ENCODE measurements around the gene MDM1. TPM values are rescaled to one million over a fixed set of nuclear protein-coding genes. Genes with fewer than 3 reads are reported as not detected.
A peak's percentile ranks its signal among the peaks of the same experiment; 100 is the strongest.

Gene MDM1
- total and polyA plus RNA-seq, 2 experiments from 2014 or later, result 3.6 to 14.9 TPM

GRCh38 chr12:68377881-68378280 is 45.7 kb upstream of the MDM1 start:
- H3K4me3 ChIP-seq, result no peak overlapping the region
- H4K20me1 ChIP-seq (ENCODE audit: insufficient read depth, poor library complexity, severe bottlenecking), result no peaks in the 10 kb centered on the region
- H3K9me3 ChIP-seq (ENCODE audit: low read depth), result no peaks in the 10 kb centered on the region
- 77% methylated on average over 3 of the region's 3 CpGs for WGBS (ENCODE audit: low lambda C conversion rate, missing lambda C conversion rate)
- DNase-seq (ENCODE audit: low spot score), result no peak
- H3K79me2 ChIP-seq, result no peaks in the 10 kb centered on the region
- H3K4me2 ChIP-seq, result no peak overlapping the region
- H3K27ac ChIP-seq, result peak overlapping the region; percentile 63
- no peak for TF ChIP-seq EZH2 (IDR thresholded peaks at IDR 0.05; ENCODE audit: borderline replicate concordance)
- TF ChIP-seq EZH2phosphoT487 (IDR thresholded peaks at IDR 0.05; ENCODE audit: low read depth, severe bottlenecking, unreplicated experiment), result no peak
- no peak for TF ChIP-seq CTCF (IDR thresholded peaks at IDR 0.05; ENCODE audit: poor library complexity)
- no peaks in the 10 kb centered on the region for H3K27me3 ChIP-seq
- H3K9me2 ChIP-seq (replicated peaks; ENCODE audit: insufficient read depth), result no peaks in the 10 kb centered on the region
- no peak overlapping the region for H2AFZ ChIP-seq
- H3K4me1 ChIP-seq (ENCODE audit: insufficient read depth), result peaks cover 14% of the 10 kb centered on the region
- H3K36me3 ChIP-seq (replicated peaks; ENCODE audit: insufficient read depth, low read depth), result no peaks in the 10 kb centered on the region

GRCh38 chr12:68376901-68377300 is 44.7 kb upstream of the MDM1 start:
- Histone ChIP-seq H4K20me1 (ENCODE audit: insufficient read depth, poor library complexity, severe bottlenecking) (no peaks in the 10 kb centered on the region), H3K27me3 (no peaks in the 10 kb centered on the region), H2AFZ (no peak overlapping the region), H3K27ac (no peak overlapping the region), H3K36me3 (replicated peaks; ENCODE audit: insufficient read depth, low read depth) (no peaks in the 10 kb centered on the region), H3K79me2 (no peaks in the 10 kb centered on the region), H3K4me3 (no peak overlapping the region), H3K9me2 (replicated peaks; ENCODE audit: insufficient read depth) (no peaks in the 10 kb centered on the region), H3K4me1 (ENCODE audit: insufficient read depth) (peaks cover 14% of the 10 kb centered on the region), H3K9me3 (ENCODE audit: low read depth) (no peaks in the 10 kb centered on the region), H3K4me2 (no peak overlapping the region)
- no peak for DNase-seq (ENCODE audit: low spot score)
- 61% methylated on average over 7 of the region's 7 CpGs for WGBS (ENCODE audit: low lambda C conversion rate, missing lambda C conversion rate)
- no peak for TF ChIP-seq EZH2phosphoT487 (IDR thresholded peaks at IDR 0.05; ENCODE audit: low read depth, severe bottlenecking, unreplicated experiment)
- no peak for TF ChIP-seq CTCF (IDR thresholded peaks at IDR 0.05; ENCODE audit: poor library complexity)
- no peak for TF ChIP-seq EZH2 (IDR thresholded peaks at IDR 0.05; ENCODE audit: borderline replicate concordance)

GRCh38 chr12:68375756-68376695 is 43.9 kb upstream of the MDM1 start:
- TF ChIP-seq CTCF (IDR thresholded peaks at IDR 0.05; ENCODE audit: poor library complexity), result no peak
- TF ChIP-seq EZH2phosphoT487 (IDR thresholded peaks at IDR 0.05; ENCODE audit: low read depth, severe bottlenecking, unreplicated experiment), result no peak
- no peak for TF ChIP-seq EZH2 (IDR thresholded peaks at IDR 0.05; ENCODE audit: borderline replicate concordance)
- DNase-seq (ENCODE audit: low spot score), result no peak
- Histone ChIP-seq H3K36me3 (replicated peaks; ENCODE audit: insufficient read depth, low read depth) (no peaks in the 10 kb centered on the region), H3K27me3 (no peaks in the 10 kb centered on the region), H4K20me1 (ENCODE audit: insufficient read depth, poor library complexity, severe bottlenecking) (no peaks in the 10 kb centered on the region), H2AFZ (no peak overlapping the region), H3K4me2 (no peak overlapping the region), H3K4me1 (ENCODE audit: insufficient read depth) (peaks cover 14% of the 10 kb centered on the region), H3K9me3 (ENCODE audit: low read depth) (no peaks in the 10 kb centered on the region), H3K27ac (no peak overlapping the region), H3K4me3 (no peak overlapping the region), H3K9me2 (replicated peaks; ENCODE audit: insufficient read depth) (no peaks in the 10 kb centered on the region), H3K79me2 (no peaks in the 10 kb centered on the region)
- 80% methylated on average over 4 of the region's 4 CpGs for WGBS (ENCODE audit: low lambda C conversion rate, missing lambda C conversion rate)

Measured in hepatocyte (in vitro differentiated cells).